DND-41 (cell line): Measurements from ENCODE around the gene RNF150.
"Not testable (repeated sequence)": the region's sequence is repeated elsewhere in the genome, so short reads cannot be mapped to it uniquely, and the experiment has no call there.

Source experiments
- EZH2 ChIP-seq: IDR thresholded peaks from 3 replicates; pipeline ENCODE4 v1.6.1; 2012; ENCODE audit warnings: borderline replicate concordance, low read depth, mild to moderate bottlenecking, moderate library complexity, low read length, inconsistent platforms; ENCODE audit not compliant: severe bottlenecking
- TF ChIP-seq, protein P1 (sequence below): IDR thresholded peaks from 2 replicates; pipeline ENCODE4 v1.5.1; 2012; ENCODE audit warnings: borderline replicate concordance, low read length, moderate library complexity, mild to moderate bottlenecking; ENCODE audit not compliant: poor library complexity, severe bottlenecking; ENCODE audit errors: extremely low read depth

DNA sequence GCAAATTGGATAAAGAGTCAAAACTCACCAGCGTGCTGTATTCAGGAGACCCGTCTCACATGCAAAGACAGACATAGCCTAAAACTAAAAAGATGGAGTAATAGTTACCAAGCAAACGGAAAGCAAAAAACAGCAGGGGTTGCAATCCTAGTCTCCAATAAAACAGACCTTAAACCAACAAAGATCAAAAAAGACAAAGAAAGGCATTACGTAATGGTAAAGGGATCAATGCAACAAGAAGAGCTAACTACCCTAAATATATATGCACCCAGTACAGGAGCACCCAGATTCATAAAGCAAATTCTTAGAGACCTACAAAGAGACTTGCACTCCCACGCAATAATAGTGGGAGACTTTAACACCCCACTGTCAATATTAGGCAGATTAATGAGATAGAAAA is 31.7 kb upstream of the RNF150 start:
- TF ChIP-seq EZH2 = not testable (repeated sequence)
- TF ChIP-seq, protein P1, sequence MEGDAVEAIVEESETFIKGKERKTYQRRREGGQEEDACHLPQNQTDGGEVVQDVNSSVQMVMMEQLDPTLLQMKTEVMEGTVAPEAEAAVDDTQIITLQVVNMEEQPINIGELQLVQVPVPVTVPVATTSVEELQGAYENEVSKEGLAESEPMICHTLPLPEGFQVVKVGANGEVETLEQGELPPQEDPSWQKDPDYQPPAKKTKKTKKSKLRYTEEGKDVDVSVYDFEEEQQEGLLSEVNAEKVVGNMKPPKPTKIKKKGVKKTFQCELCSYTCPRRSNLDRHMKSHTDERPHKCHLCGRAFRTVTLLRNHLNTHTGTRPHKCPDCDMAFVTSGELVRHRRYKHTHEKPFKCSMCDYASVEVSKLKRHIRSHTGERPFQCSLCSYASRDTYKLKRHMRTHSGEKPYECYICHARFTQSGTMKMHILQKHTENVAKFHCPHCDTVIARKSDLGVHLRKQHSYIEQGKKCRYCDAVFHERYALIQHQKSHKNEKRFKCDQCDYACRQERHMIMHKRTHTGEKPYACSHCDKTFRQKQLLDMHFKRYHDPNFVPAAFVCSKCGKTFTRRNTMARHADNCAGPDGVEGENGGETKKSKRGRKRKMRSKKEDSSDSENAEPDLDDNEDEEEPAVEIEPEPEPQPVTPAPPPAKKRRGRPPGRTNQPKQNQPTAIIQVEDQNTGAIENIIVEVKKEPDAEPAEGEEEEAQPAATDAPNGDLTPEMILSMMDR = not testable (repeated sequence)
